T47D (cell line): Measurements from ENCODE around the gene FAF1.

Source experiments
- DNase-seq, 2 experiments: peaks; one replicate each; pipeline versions ENCODE4 v3.0.0 to v3.0.0-alpha.2; 2011 to 2012; ENCODE audit warnings: low read depth in 1 of 2, low spot score in 1 of 2
- JUND ChIP-seq: IDR thresholded peaks from 2 replicates; pipeline ENCODE4 v1.6.1; 2012; ENCODE audit warnings: low read depth
- in situ Hi-C: cut with HindIII; loops from 2 replicates; pipeline ENCODE4 v1.10.0; 2016; ENCODE audit warnings: low sequenced_read_pairs, low pct_unique_long_range_greater_than_20kb

Gene FAF1

DNA sequence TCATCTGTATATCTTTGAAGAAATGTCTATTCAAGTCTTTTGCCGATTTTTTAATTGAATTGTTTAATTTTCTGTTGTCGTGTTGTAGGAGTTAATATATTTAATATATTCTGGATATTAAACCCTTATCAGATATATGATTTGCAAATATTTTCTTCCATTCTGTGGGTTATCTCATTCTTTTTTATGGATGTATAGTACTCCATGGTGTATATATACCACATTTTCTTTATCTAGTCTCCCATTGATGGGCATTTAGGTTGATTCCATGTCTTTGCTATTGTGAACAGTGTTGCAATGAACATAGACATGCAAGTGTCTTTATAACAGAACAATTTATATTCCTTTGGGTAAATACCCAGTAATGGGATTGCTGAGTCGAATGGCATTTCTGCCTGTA, 436.5 kb downstream of the FAF1 start:
- in situ Hi-C loops, result no loop called here
- no peak for DNase-seq
- no peak for TF ChIP-seq JUND

GRCh38 chr1:50522691-50523342, 437.2 kb downstream of the FAF1 start:
- TF ChIP-seq JUND, result no peak
- in situ Hi-C loops, result no loop called here
- DNase-seq, result no peak

DNA sequence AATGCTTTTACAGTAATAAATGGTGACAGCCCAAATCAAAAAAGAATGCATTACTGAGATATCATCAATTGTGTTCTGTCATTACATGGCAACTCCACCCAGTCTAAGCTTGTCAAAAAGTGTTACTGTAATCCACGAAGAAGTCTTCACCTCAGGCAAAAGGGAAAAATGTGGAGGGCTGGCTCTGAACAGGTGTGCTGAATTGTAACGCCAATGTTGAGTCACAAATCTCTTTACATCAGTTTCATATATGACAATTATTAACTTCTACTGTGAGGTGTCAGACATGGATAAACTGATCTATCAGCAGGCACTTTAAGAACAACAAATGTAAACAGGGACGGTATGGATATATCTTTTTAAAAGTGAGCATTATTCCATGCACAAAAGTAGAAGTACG, 438.4 kb downstream of the FAF1 start:
- TF ChIP-seq JUND, result no peak
- in situ Hi-C loops, result no loop called here
- no peak for DNase-seq

DNA sequence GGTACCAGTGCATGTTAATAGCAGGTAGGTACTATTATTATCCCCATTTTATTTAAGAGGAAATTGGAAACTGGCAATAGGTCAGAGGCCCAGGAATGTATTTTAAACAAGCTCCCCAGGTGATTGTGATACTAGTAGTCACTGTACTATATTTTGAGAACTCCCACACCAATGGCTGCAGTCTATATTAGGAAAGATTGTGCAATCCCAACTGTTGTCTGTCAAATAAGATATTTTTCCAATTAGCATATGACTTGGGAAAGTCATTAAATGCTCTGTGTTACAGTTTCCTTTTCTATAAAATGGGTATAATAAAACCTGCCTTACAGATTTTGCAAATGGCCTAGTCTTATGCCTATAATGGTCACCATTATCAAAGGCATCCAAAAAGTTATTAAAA, 442.6 kb downstream of the FAF1 start:
- in situ Hi-C loops, result no loop called here
- no peak for DNase-seq

DNA sequence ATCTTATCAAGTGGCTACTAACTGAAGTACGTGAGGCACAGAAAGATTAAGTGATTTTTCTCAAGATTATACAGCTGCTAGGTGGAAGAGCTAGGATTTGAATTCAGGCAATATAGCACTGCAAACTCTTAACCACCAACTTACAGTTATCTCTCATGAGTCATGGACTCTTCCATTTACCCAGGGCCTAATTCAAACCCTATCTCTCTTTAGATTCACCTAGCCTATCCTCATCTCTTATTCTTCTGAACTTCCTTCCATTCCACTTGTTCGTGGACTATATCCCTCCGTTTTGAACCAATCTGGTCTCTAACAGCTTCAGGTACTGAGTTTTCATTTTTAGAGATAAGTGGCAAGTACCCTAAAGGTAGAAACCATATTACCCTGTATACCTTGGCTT, 444.0 kb downstream of the FAF1 start:
- in situ Hi-C loops, result no loop called here
- TF ChIP-seq JUND, result no peak

More for the DNA sequence above, 442.6 kb downstream of the FAF1 start:
- no peak for TF ChIP-seq JUND

DNA sequence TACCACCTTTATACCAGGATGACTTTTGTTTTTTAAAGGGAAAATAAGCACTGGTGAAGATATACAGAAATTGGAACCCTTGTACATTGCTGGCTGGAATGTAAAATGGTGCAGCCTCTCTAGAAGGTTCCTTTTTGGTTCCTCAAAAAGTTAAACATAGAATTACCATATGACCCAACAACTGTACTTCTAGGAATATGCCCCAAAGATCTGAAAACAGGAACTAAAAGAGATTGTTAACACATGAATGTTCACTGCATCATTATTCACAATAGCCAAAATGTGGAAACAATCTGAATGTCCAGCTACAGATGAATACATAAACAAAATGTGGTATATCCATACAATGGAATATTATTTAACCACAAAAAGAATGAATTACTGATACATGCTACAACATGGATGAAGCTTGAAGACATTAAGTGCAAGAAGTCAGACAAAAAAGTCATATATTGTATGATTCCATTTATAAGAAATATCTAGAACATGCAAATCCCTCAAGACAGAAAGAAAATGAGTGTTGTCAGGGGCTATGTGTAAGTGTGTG, 452.0 kb downstream of the FAF1 start:
- no peak for TF ChIP-seq JUND
- no peak for DNase-seq
- in situ Hi-C loops, result no loop called here

More for the DNA sequence above, 444.0 kb downstream of the FAF1 start:
- DNase-seq, result no peak

GRCh38 chr1:50505427-50505826, 454.6 kb downstream of the FAF1 start:
- in situ Hi-C loops, result no loop called here
- TF ChIP-seq JUND, result no peak
- DNase-seq, result no peak

GRCh38 chr1:50503515-50503914, 456.6 kb downstream of the FAF1 start:
- in situ Hi-C loops, result no loop called here
- no peak for TF ChIP-seq JUND
- no peak for DNase-seq

DNA sequence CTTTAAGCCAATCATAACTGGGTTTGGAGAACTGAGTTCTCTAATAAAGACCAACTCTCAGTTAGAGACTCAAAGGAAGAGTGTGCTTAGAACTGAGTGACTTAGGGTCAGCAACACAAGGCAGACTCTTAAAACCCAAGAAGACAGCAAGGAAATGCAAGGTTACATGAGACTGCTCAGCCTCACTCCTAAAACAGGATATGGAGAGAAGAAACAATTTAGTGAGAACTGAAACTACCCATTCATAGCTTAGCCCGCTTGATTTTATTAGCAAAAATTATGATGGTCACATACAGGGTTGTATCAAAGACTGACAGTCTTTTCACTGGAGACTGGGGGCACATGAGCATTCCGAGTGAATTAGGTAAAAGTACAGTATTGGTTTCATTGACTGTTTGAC, 457.9 kb downstream of the FAF1 start:
- in situ Hi-C loops, result no loop called here
- no peak for TF ChIP-seq JUND
- no peak for DNase-seq

- TF ChIP-seq JUND, result no peak
- in situ Hi-C loops, result no loop called here
- DNase-seq, result no peak
Measured at GRCh38 chr1:50497007-50497406, 463.1 kb downstream of the FAF1 start.

DNA sequence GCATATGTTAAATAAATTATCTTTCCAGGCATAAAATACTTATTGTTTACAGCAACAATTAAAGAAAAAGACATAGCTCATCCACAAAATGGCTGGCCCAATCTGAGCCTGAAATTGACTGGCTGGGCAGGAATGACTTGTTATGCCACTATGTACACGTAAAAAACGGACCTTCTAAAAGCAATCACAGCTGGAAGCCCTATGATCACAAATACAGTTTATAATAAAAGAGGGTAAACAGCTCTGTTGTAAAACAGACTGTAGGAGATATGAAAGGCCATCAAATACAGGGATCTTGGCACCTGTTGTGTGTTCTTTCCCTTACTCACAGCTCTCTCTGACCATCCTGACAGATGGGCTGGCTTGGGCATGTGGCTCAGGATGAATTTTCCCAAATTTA, 466.4 kb downstream of the FAF1 start:
- no peak for TF ChIP-seq JUND
- DNase-seq, result peak in 1 of 2 experiments; percentile 3
- in situ Hi-C loops, result no loop called here

GRCh38 chr1:50492142-50492541, 467.9 kb downstream of the FAF1 start:
- in situ Hi-C loops, result no loop called here
- no peak for DNase-seq
- no peak for TF ChIP-seq JUND

GRCh38 chr1:50491142-50491541, 468.9 kb downstream of the FAF1 start:
- in situ Hi-C loops, result no loop called here
- no peak for DNase-seq
- no peak for TF ChIP-seq JUND

GRCh38 chr1:50490640-50491039, 469.4 kb downstream of the FAF1 start:
- TF ChIP-seq JUND, result no peak
- no peak for DNase-seq
- in situ Hi-C loops, result no loop called here

DNA sequence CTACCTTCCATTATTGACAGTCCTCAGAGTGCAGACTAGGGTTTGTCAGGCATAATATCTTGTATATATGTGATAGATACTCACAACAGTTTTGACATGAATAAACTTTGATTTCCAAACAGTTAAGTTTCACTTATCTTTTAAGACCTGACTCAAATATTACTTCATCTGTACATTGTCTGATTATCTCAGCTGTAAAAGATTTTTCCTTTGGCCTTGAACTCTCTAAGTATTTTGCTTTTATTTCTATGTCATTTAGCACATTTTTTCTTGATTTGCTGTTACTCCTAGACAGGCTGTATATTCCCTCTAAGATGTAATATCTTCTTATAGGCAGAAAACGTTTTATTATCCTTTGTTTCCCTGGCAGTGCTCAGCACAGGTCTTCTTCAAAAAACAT, 471.2 kb downstream of the FAF1 start:
- in situ Hi-C loops, result no loop called here
- DNase-seq, result no peak
- TF ChIP-seq JUND, result no peak
